CD4-positive, alpha-beta T cell (primary cell): ENCODE results near the gene TMEM204. TPM values are rescaled to one million over a fixed set of nuclear protein-coding genes. Genes with fewer than 3 reads are reported as not detected.

ENCODE experiments used
- ATAC-seq: fragments of 200-7000 bp; cut with Tn5 transposase; one replicate; pipeline ENCODE4 v1.10.0; 2022; ENCODE audit warnings: mild to moderate bottlenecking; ENCODE audit not compliant: poor library complexity
- CTCF ChIA-PET: fragments of 350-600 bp; sonication (Branson Sonifier 250); formaldehyde crosslinking; loops from one replicate; lab custom pipeline; 2021; ENCODE audit warnings: antibody characterized with exemption, inconsistent platforms; lab: Charles Lee
- POLR2A ChIA-PET: fragments of 350-600 bp; sonication (Branson Sonifier 250); formaldehyde crosslinking; loops from one replicate; lab custom pipeline; 2021; ENCODE audit warnings: antibody characterized with exemption, inconsistent platforms; lab: Charles Lee
- DNase-seq, 14 experiments: peaks; one replicate each; pipeline ENCODE4 v3.0.0-alpha.2; 2013 to 2020; ENCODE audit warnings: mixed read lengths in 2 of 14
- H3K27ac ChIP-seq, 2 donors: one replicate each; pipeline versions ENCODE4 v1.5.1 to v1.7.0; 2013; ENCODE audit warnings: low read length in 2 of 2, low read depth in 1 of 2, mild to moderate bottlenecking in 1 of 2
- H3K27me3 ChIP-seq, 2 experiments: 1 replicate in 1 of 2; 2 replicates in 1 of 2; pipeline versions ENCODE4 v1.6.1 to v1.7.0; 2013; ENCODE audit warnings: low read length in 2 of 2, control low read depth in 1 of 2, mild to moderate bottlenecking in 1 of 2, moderate library complexity in 1 of 2; ENCODE audit not compliant: insufficient read depth in 2 of 2, control insufficient read depth in 1 of 2
- H3K36me3 ChIP-seq: one replicate; pipeline ENCODE4 v1.6.1; 2013; ENCODE audit warnings: low read length, control low read depth; ENCODE audit not compliant: insufficient read depth
- H3K4me1 ChIP-seq: one replicate; pipeline ENCODE4 v1.6.1; 2013; ENCODE audit warnings: low read length, control low read depth; ENCODE audit not compliant: insufficient read depth
- H3K4me3 ChIP-seq: one replicate; pipeline ENCODE4 v1.5.1; 2013; ENCODE audit warnings: mild to moderate bottlenecking, low read length, moderate library complexity
- H3K9me3 ChIP-seq, 2 experiments: 1 replicate in 1 of 2; 2 replicates in 1 of 2; pipeline versions ENCODE4 v1.6.1 to v1.7.0; 2013; ENCODE audit warnings: low read length in 2 of 2, mild to moderate bottlenecking in 2 of 2, control low read depth in 1 of 2, moderate library complexity in 1 of 2; ENCODE audit not compliant: control insufficient read depth in 1 of 2, insufficient read depth in 1 of 2
- H3K27ac Mint-ChIP-seq: one replicate; pipeline ENCODE4 v1.8.0; 2020; ENCODE audit warnings: mixed read lengths
- H3K27me3 Mint-ChIP-seq: one replicate; pipeline ENCODE4 v1.8.0; 2021; ENCODE audit warnings: mixed read lengths
- H3K36me3 Mint-ChIP-seq: one replicate; pipeline ENCODE4 v1.8.0; 2021; ENCODE audit warnings: low read depth, mixed read lengths
- H3K4me1 Mint-ChIP-seq: one replicate; pipeline ENCODE4 v1.8.0; 2021; ENCODE audit warnings: low read depth, mixed read lengths
- H3K4me3 Mint-ChIP-seq: one replicate; pipeline ENCODE4 v1.8.0; 2020; ENCODE audit warnings: mild to moderate bottlenecking, mixed read lengths
- H3K9me3 Mint-ChIP-seq: one replicate; pipeline ENCODE4 v1.8.0; 2020; ENCODE audit warnings: mixed read lengths
- CTCF ChIP-seq: fragments of 200-600 bp; IDR thresholded peaks from one replicate; pipeline ENCODE4 v1.8.0; 2022; ENCODE audit warnings: antibody characterized with exemption, mild to moderate bottlenecking
- intact Hi-C, 2 experiments: fragments of 100-400 bp; cut with DNase I in 1 of 2; cut with micrococcal nuclease in 1 of 2; formaldehyde crosslinking; loops; one replicate each; pipeline versions ENCODE4 v1.15.1 to v1.9.0; 2023 to 2025; cut with DNase I, micrococcal nuclease
- total RNA-seq, 174 experiments: library from RNA in 2 of 174; stranded (reverse) in 2 of 174; gene quantifications; one replicate each; pipeline ENCODE4 v1.2.3 and lab custom pipeline; 2021 to 2026

TMEM204 gene
- total RNA-seq, 2 experiments from 2014 or later, result 20.5 to 22.1 TPM

GRCh38 chr16:1492082-1492922, 41.2 kb upstream of the TMEM204 start:
- intact Hi-C loops, result loop anchor here (2.0 to 5.0 kb wide), 7 partner anchors 18 to 185 kb away; partner anchors contain the start of genes CLCN7 (in 1 of the 2), UBE2I (in 1 of the 2) and UQCC4 (in 1 of the 2)
- DNase-seq, result no peak
- Mint-ChIP-seq H3K4me1 (peaks cover 10% of the 10 kb centered on the region), H3K27me3 (no peaks in the 10 kb centered on the region), H3K4me3 (peak overlapping the region; percentile 95), H3K36me3 (peaks cover 5% of the 10 kb centered on the region), H3K9me3 (no peaks in the 10 kb centered on the region), H3K27ac (peak overlapping the region; percentile 97)
- peaks cover 16% of the 10 kb centered on the region for H3K36me3 ChIP-seq
- ChIA-PET POLR2A (interaction anchor here (0.6 to 2.7 kb wide), 11 partner anchors 16 to 290 kb away, joined by 3 to 27 read pairs (median 3); partner anchors contain the start of genes JPT2, NUBP2, SPSB3 and TMEM204), CTCF (interaction anchor here (0.7 to 1.3 kb wide), 3 partner anchors 36 to 389 kb away, joined by 3 to 4 read pairs (median 3); partner anchors contain the start of gene UQCC4)
- TF ChIP-seq CTCF, result no peak
- H3K27me3 ChIP-seq, result no peaks in the 10 kb centered on the region
- peak overlapping the region; percentile 86 for H3K4me3 ChIP-seq
- H3K4me1 ChIP-seq, result peaks cover 27% of the 10 kb centered on the region
- ATAC-seq, result no peak
- H3K9me3 ChIP-seq, result no peaks in the 10 kb centered on the region
- H3K27ac ChIP-seq, result peak overlapping the region; percentile 84

GRCh38 chr16:1492923-1493745, 40.3 kb upstream of the TMEM204 start, which contains the start of gene TELO2:
Gene TELO2 (plus strand): TSS chr16:1493360. CDS start chr16:1494282, 922 bp downstream.
- Histone ChIP-seq H3K4me1 (peaks cover 27% of the 10 kb centered on the region), H3K27me3 (no peaks in the 10 kb centered on the region), H3K9me3 (no peaks in the 10 kb centered on the region), H3K36me3 (peaks cover 21% of the 10 kb centered on the region), H3K27ac (peak within 1 kb of the TSS; percentile 84), H3K4me3 (peak within 1 kb of the TSS; percentile 86)
- Mint-ChIP-seq H3K9me3 (no peaks in the 10 kb centered on the region), H3K27me3 (no peaks in the 10 kb centered on the region), H3K36me3 (peaks cover 12% of the 10 kb centered on the region), H3K27ac (peak within 1 kb of the TSS; percentile 97), H3K4me3 (peak within 1 kb of the TSS; percentile 95), H3K4me1 (peaks cover 10% of the 10 kb centered on the region)
- ATAC-seq (peak; percentile 87), DNase-seq (peak; percentile 79 to 95 (median 88))
- intact Hi-C loops, result loop anchor here (1.0 to 5.0 kb wide), 8 partner anchors 18 to 186 kb away; partner anchors contain the start of genes CLCN7 (in 2 of the 2), UBE2I (in 1 of the 2) and UQCC4 (in 1 of the 2)
- ChIA-PET CTCF (interaction anchor here (1.3 kb wide), 1 partner anchor 73 kb away, joined by 4 read pairs; the partner anchor contains the start of gene UQCC4), POLR2A (interaction anchor here (0.6 to 2.7 kb wide), 14 partner anchors 17 to 289 kb away, joined by 3 to 27 read pairs (median 3); partner anchors contain the start of genes JPT2, MAPK8IP3, NUBP2 and SPSB3)
- TF ChIP-seq CTCF, result peak; percentile 19

GRCh38 chr16:1493746-1494094, 39.7 kb upstream of the TMEM204 start:
- CTCF ChIA-PET, result no interaction called here

More at GRCh38 chr16:1493746-1494094, 39.7 kb upstream of the TMEM204 start:
- Mint-ChIP-seq H3K4me1 (peaks cover 10% of the 10 kb centered on the region), H3K27me3 (no peaks in the 10 kb centered on the region), H3K36me3 (peaks cover 18% of the 10 kb centered on the region), H3K27ac (peak overlapping the region; percentile 97), H3K4me3 (peak overlapping the region; percentile 84), H3K9me3 (no peaks in the 10 kb centered on the region)
- peaks cover 21% of the 10 kb centered on the region for H3K36me3 ChIP-seq
- ATAC-seq (no peak), DNase-seq (peak in 1 of 14 experiments; percentile 36)
- no peaks in the 10 kb centered on the region for H3K9me3 ChIP-seq
- H3K4me3 ChIP-seq, result peak overlapping the region; percentile 86
- POLR2A ChIA-PET, result interaction anchor here (0.8 to 2.7 kb wide), 4 partner anchors 38 to 66 kb away, joined by 3 to 27 read pairs (median 10); partner anchors contain the start of gene TMEM204
- no peak for TF ChIP-seq CTCF
- H3K27me3 ChIP-seq, result no peaks in the 10 kb centered on the region
- no peak overlapping the region for H3K27ac ChIP-seq
- intact Hi-C loops, result loop anchor here (1.0 to 5.0 kb wide), 8 partner anchors 18 to 186 kb away; partner anchors contain the start of genes CLCN7 (in 2 of the 2), UBE2I (in 1 of the 2) and UQCC4 (in 1 of the 2)
- peaks cover 27% of the 10 kb centered on the region for H3K4me1 ChIP-seq
